GM19043 (cell line): Measurements from ENCODE around the gene LTO1.

Experiments used
- ATAC-seq: cut with Tn5 transposase; IDR thresholded peaks from one replicate; pipeline ENCODE4 v1.9.1; 2021; ENCODE audit warnings: low read depth; ENCODE audit not compliant: unreplicated experiment

LTO1 gene

DNA sequence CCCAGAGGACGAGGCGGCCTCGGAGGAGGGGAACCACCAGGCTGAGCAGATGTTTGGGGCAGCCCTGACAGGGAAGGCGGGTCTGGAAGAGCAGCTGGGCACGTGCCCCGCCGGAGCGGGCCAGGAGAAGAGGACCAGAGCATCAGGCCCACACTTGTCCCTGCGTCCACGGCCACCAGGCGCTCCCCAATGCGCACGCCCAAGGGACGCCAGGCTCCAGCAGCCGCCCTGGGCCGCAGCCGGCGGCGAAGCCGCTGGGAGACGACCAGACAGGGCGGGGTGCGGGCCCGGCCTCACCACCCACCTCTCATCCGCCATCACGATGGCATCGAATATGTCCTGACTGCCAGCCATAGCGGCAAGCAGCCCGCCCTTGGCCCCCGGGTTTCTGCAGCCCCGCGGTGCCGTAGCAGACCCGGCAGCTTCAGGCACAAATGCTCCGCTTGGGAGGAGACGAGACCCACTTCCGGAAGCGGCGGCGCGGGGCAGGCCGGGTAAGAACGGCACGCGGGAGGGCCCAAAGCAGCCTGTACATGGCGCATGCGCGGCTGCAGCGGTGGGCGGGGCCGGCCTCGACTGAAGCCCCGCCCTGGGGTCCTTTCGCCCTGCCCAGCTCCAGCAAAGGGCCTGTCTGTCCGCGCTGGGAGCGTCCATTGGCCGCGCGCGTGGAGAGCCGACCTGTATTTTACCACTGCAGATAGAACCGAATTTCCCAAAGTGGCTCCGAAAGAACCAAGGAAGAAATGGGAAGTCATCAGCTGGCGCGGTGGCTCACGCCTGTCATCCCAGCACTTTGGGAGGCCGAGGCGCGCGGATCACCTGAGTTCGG lies at the start of gene LTO1:
LTO1 (minus strand) TSS at position 468 of the 829 bp plus-strand sequence; CDS start at position 354, 114 bp downstream.
- peak; percentile 70 for ATAC-seq

DNA sequence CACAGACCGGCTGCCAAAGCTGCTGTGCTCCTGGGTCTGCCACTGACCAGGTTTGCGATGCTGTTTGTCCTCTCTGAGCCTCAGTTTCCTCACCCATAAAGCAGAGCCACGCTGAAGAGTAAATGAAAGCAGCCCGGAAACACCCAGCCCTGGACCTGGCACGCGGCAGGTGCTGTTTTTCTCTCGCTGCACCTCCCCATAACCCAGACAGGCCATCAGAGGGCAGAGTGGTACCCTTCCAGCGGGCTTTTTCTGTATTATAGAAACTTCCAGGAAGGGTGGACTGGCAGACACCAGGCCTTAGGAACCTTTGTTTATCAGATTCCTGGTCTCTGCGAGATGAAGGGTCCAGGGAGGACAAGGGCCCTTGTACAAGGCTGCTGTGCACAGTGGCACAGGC lies 46.6 kb upstream of the LTO1 start:
- no peak for ATAC-seq

DNA sequence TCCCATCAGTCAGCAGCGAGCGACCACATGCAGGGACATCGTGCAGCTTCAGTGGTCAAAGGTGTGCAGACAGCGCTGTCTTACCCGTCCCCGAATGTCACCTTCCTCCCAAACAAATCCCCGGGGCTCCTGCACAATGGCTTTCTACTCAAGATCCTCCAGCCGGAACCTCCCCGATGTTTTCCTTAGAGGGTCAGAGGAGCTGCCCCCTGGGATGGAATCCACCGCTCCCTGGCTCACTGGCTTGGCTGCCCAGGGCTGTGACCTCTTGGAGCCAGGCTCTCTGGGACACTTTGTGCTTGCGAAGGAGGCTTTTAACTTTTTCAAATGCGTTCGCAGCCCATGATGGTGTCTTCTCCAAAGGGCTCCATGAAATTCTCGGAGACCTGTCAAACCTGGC lies 46.0 kb upstream of the LTO1 start:
- no peak for ATAC-seq

GRCh38 chr11:69718912-69719311 lies 43.8 kb upstream of the LTO1 start:
- ATAC-seq: no peak

DNA sequence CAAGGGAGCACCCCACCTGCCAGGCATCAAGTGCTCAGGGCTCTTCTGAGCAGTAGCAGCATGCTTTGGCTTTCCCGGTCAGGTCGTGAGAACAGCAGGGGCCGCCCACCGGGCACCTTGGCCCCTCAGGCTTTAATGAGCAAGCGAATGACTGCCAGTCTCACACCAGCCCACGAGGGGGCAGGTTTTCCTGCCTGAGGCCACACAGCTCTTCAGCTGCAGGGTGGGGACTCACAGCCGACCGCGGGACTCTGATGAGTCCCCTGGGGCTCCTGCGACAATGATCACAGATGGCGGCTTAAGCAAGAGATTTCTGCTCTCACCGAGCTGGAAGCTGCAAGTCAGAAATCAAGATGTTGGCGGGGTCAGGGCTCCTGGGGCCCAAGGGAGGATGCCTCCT lies 43.0 kb upstream of the LTO1 start:
- ATAC-seq: no peak

DNA sequence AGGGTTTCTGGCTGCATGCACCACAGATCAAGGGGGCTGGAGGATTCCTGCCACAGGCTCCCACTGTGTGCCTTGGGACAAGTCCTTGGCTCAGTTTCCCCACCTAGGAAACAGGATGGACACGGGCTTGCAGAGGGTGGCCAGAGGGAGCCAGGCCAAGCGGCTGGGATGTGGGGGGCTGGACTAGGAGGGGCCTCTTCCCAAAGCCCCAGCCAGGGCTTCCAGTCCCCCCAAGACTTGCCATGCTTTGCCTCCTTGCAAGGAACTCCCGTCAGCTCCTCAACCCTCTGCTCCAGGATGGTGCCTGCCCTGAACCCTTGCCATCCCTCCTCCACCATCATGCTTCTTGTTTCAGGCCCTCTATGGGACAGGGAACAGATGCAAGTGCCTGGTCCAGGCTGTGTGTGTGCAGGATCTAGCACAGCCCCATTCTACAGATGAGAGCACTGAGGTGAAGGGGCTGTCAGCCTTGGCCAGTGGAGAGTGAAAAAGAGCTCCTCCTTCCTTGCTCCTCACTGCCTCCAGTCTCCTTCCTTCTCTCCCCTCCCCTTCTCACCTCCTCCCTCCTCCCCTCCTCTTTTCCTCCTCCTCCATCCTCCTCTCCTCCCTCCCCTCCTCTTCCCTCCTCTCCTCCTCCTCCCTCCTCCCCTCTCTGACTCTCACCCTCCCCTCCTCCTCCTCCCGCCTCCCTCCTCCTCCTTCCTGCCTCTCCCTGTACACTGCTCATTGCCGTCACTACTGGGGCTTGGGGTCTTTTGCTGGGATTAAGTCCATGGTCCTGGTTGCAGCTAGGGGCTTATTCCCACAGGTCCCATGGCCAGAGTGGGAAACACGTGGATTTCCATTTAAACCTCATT lies 42.0 kb upstream of the LTO1 start:
- no peak for ATAC-seq

GRCh38 chr11:69716099-69716498 lies 40.9 kb upstream of the LTO1 start:
- no peak for ATAC-seq

DNA sequence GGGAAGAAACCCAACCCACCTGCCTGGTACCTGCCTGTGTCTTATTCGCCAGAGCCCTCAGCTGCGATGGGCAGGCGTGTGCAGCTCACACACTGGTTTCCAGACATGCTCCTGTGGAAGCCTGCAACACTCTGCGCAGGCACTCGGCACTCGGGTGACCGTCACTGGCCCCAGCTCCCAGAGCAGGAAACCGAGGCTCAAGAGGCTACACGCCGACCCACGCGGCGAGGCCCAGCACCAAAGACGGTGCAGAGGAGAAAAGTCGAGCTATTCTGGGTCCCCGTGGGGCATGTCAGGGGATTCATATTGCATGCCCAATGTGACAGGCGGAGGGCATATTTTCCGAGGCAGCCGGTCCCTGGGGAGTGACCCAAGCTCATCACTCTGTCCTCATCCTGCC lies 40.3 kb upstream of the LTO1 start:
- ATAC-seq: no peak

DNA sequence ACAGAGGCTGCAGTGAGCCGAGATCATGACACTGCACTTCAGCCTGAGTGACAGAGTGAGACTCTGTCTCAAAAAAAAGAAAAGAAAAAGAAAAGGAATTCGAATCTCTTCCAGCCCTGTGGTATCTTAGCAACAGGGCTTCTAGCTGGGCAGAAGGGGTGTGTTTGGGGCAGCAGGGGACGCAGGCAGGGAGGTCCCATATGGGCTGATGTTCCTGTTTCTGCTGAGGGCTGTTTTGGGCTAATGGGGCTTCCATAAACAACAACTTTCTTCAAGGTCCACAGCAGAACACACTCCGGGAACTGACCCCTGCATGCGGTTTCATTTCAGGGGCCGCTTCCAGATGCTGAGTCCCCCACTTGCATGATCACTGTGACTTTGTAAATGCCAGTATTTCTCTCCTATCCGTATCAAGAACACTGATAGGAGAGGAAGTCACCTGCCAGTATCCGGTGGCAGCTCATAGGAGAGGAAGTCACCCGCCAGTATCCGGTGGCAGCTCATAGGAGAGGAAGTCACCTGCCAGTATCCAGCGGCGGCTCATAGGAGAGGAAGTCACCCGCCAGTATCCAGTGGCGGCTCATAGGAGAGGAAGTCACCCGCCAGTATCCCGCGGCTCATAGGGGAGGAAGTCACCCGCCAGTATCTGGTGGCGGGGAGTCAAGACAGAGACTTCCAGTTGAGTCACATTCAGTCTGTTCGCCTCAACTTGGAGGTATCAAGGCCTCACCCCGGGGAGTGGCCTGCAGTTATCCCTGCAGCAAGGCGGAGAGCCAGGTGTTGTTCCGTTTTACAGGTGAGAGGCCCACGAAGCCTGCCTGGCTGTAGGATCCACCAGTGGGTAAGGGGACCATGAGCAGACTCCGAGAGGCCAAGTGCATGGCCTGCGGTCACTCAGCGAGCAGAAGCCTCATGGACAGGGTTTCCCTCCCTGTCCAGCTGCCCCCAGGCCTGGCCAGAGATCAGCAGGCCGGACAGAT lies 37.0 kb upstream of the LTO1 start:
- no peak for ATAC-seq

- ATAC-seq: no peak
These were observed 33.7 kb upstream of the LTO1 start for GRCh38 chr11:69708736-69709401.

DNA sequence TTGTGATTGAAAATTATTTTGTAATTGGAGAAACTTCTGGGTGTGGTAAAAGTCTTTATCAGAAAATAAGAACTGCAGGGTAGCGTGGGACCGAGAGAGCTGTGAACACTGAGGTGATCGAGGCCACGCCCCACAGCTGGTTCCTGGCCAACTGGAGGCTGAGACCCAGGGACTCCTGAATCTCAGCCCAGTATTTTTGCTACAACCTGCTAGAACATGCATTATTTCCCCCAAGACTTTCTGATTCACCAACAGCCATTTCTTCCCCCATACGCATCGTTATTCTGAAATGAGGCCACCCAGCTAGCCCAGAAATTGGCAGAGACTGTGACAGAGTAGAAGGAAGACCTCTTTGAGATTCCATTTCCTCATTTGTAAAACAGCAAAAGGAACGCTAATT lies 32.0 kb upstream of the LTO1 start:
- ATAC-seq: no peak

- ATAC-seq: no peak
These were observed 31.0 kb upstream of the LTO1 start for GRCh38 chr11:69705901-69706787.

GRCh38 chr11:69705351-69705811 lies 30.2 kb upstream of the LTO1 start:
- ATAC-seq: no peak

DNA sequence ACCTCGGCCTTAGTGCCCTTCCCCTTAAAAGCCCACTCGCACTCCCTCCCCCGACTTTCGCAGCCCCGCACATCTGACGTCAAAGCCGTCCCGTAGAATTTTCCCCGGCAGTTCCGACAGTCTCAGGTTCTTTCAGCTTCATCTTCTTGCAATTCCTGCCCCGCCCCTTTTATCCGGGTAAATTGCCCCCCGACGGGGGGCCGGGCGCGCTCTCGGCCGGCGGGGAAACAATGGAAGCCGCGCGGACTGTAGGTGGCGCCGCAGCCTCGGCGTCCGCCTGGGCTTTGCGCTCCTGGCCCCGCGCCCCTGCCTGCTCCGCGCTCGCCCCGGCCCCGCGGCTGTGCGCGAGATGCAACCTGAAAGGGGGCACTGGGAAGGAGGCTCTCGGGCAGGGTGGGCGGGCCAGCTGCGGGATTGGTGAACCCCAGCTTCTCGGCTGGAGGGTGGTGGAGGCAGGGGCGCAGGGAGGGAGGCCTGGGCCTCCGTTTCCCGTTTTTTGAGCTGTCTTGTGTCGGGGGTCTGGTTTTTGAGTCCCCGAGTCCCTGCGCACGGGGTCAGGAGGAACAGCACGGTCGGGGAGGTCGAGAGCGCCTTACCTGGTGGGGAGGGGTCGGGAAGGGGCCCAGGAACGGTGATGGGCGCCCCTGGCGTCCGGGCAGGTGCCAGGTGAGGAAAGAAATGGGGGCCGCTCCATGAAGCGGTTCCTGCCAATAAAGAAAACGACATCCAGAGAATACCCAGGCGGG lies 29.5 kb upstream of the LTO1 start:
- no peak for ATAC-seq

- no peak for ATAC-seq
These were observed 28.8 kb upstream of the LTO1 start, which contains the start of gene FGF19 for GRCh38 chr11:69703768-69704507. Gene FGF19, minus strand, starts transcription at chr11:69704022. Its CDS starts 146 bp downstream, at chr11:69703876.

- no peak for ATAC-seq
These were observed 28.3 kb upstream of the LTO1 start for GRCh38 chr11:69703453-69703767.

- ATAC-seq: no peak
These were observed 27.8 kb upstream of the LTO1 start for GRCh38 chr11:69702769-69703452.
